GM18526 (cell line): Measurements from ENCODE around the gene RRAGC.

Source experiments
- POLR2A ChIP-seq: IDR thresholded peaks from 3 replicates; pipeline ENCODE4 v1.6.1; 2011; ENCODE audit not compliant: insufficient read length; ENCODE audit errors: extremely low read depth

Gene RRAGC

GRCh38 chr1:38859561-38860453 is at the start of gene RRAGC:
Gene RRAGC (minus strand): TSS chr1:38859772. CDS start chr1:38859646, 126 bp downstream.
- TF ChIP-seq POLR2A: peak; percentile 64

- no peak for TF ChIP-seq POLR2A
Measured at GRCh38 chr1:38908821-38909220, 49.2 kb upstream of the RRAGC start.

- TF ChIP-seq POLR2A: no peak
Measured at GRCh38 chr1:38905985-38906384, 46.4 kb upstream of the RRAGC start.

GRCh38 chr1:38899560-38899959 is 40.0 kb upstream of the RRAGC start:
- TF ChIP-seq POLR2A: no peak

- TF ChIP-seq POLR2A: no peak
Measured at GRCh38 chr1:38898653-38899230, 39.2 kb upstream of the RRAGC start.

- no peak for TF ChIP-seq POLR2A
Measured at GRCh38 chr1:38896169-38896568, 36.6 kb upstream of the RRAGC start.

- TF ChIP-seq POLR2A: no peak
Measured at GRCh38 chr1:38892976-38893375, 33.4 kb upstream of the RRAGC start.

GRCh38 chr1:38891753-38892152 is 32.2 kb upstream of the RRAGC start:
- TF ChIP-seq POLR2A: no peak

- TF ChIP-seq POLR2A: no peak
Measured at GRCh38 chr1:38889589-38889988, 30.0 kb upstream of the RRAGC start.

- TF ChIP-seq POLR2A: no peak
Measured at GRCh38 chr1:38888423-38889333, 29.1 kb upstream of the RRAGC start.

- no peak for TF ChIP-seq POLR2A
Measured at GRCh38 chr1:38885092-38885491, 25.5 kb upstream of the RRAGC start.

- no peak for TF ChIP-seq POLR2A
Measured at GRCh38 chr1:38881487-38881886, 21.9 kb upstream of the RRAGC start, which contains the start of gene GJA9. Gene GJA9 (minus strand): TSS chr1:38881587. CDS start chr1:38876098, 5,489 bp downstream.

- no peak for TF ChIP-seq POLR2A
Measured at GRCh38 chr1:38875811-38876210, 16.2 kb upstream of the RRAGC start.

- peak; percentile 83 for TF ChIP-seq POLR2A
Measured at GRCh38 chr1:38873027-38873969, 13.7 kb upstream of the RRAGC start, which contains the start of gene MYCBP. Gene MYCBP (minus strand): TSS chr1:38873348. CDS start chr1:38873305, 43 bp downstream.
